Sigmoid colon (tissue), 7 donors: ENCODE measurements around the gene PARP12. TPM values are rescaled to one million over a fixed set of nuclear protein-coding genes. Genes with fewer than 3 reads are reported as not detected.

ENCODE experiments used
- DNase-seq: peaks from one replicate; pipeline ENCODE4 v3.0.0-alpha.2; 2019
- H3K27ac ChIP-seq, 4 donors: fragments of 200-600 bp; sonication (generic); one replicate each; pipeline ENCODE4 v1.5.1; 2016 to 2019; ENCODE audit warnings: mild to moderate bottlenecking in 1 of 4
- H3K27me3 ChIP-seq, 3 donors: fragments of 200-600 bp; sonication (generic); one replicate each; pipeline ENCODE4 v1.5.1; 2019; ENCODE audit warnings: mild to moderate bottlenecking in 1 of 3
- H3K36me3 ChIP-seq, 4 donors: fragments of 200-600 bp; sonication (generic); one replicate each; pipeline ENCODE4 v1.5.1; 2016 to 2019
- H3K4me1 ChIP-seq, 4 donors: fragments of 200-600 bp; sonication (generic); one replicate each; pipeline ENCODE4 v1.5.1; 2017 to 2019
- H3K4me3 ChIP-seq, 4 donors: fragments of 200-600 bp; sonication (generic); one replicate each; pipeline ENCODE4 v1.5.1; 2017 to 2019; ENCODE audit warnings: mild to moderate bottlenecking in 2 of 4, moderate library complexity in 1 of 4
- H3K9me3 ChIP-seq, 4 donors: fragments of 200-600 bp in 3 of 4; sonication (generic) in 3 of 4; one replicate each; pipeline versions ENCODE4 v1.5.1 to v1.6.1; 2013 to 2019
- CTCF ChIP-seq, 4 experiments: fragments of 450-650 bp in 3 of 4; fragments of 200-600 bp in 1 of 4; IDR thresholded peaks; one replicate each; pipeline ENCODE4 v1.5.1; 2016 to 2019; ENCODE audit warnings: antibody characterized with exemption in 4 of 4, mild to moderate bottlenecking in 3 of 4, moderate library complexity in 2 of 4
- EP300 ChIP-seq, 4 donors: sonication (generic); formaldehyde crosslinking; IDR thresholded peaks; one replicate each; pipeline ENCODE4 v1.6.1; 2017; ENCODE audit warnings: antibody characterized with exemption in 4 of 4
- POLR2A ChIP-seq, 2 donors: fragments of 450-650 bp; IDR thresholded peaks; one replicate each; pipeline ENCODE4 v1.6.1; 2016; ENCODE audit warnings: antibody characterized with exemption in 2 of 2, mild to moderate bottlenecking in 2 of 2, moderate library complexity in 2 of 2
- POLR2AphosphoS5 ChIP-seq, 4 donors: sonication (generic); formaldehyde crosslinking; IDR thresholded peaks; one replicate each; pipeline ENCODE4 v1.6.1; 2017; ENCODE audit warnings: antibody characterized with exemption in 4 of 4
- WGBS, 2 donors: extraction: QIAGEN DNeasy Blood & Tissue Kit; methylation state at CpG; one replicate each; pipeline ENCODE4 v1.1.7; 2013; 5-methylcytosine and 5-hydroxymethylcytosine counted together
- intact Hi-C: fragments of 100-400 bp; cut with DNase I; formaldehyde crosslinking; loops from one replicate; pipeline ENCODE4 v1.15.1; 2023
- polyA plus RNA-seq, 3 donors: library from polyadenylated mRNA; stranded (reverse); fragments of 200-250 nt; gene quantifications; one replicate each; pipeline ENCODE4 v1.2.3, GENCODE V29; 2013
- total RNA-seq, 4 donors: library from RNA; depleted of rRNA; stranded (reverse); fragments of >200 nt; gene quantifications; one replicate each; pipeline ENCODE4 v1.1.0, GENCODE V29; 2016
- donor health status: healthy with polysubstance abuse.
- donor health status: Bipolar disorder and iron deficiency.
- donor health status: healthy.

The PARP12 gene
- total and polyA plus RNA-seq, 7 donors: 20.6 to 49.5 (median 29.9) TPM

- peaks cover 0 to 27% (median 8%) of the 10 kb centered on the region in 4 donors for H3K36me3 ChIP-seq
- H3K9me3 ChIP-seq: no peaks in the 10 kb centered on the region
- H3K4me1 ChIP-seq: peaks cover 0 to 8% (median 3%) of the 10 kb centered on the region in 4 donors
- TF ChIP-seq EP300 (IDR thresholded peaks at IDR 0.05) (no peak), POLR2AphosphoS5 (IDR thresholded peaks at IDR 0.05) (no peak)
- DNase-seq: no peak
- H3K27ac ChIP-seq: no peak overlapping the region
- intact Hi-C loops: no loop called here
- no peaks in the 10 kb centered on the region for H3K27me3 ChIP-seq
- H3K4me3 ChIP-seq: no peak overlapping the region
These were observed 28.3 kb downstream of the PARP12 start for GRCh38 chr7:140034421-140034820.

GRCh38 chr7:140033779-140034363 lies 28.9 kb downstream of the PARP12 start:
- Histone ChIP-seq H3K4me1 (peaks cover 0 to 8% (median 3%) of the 10 kb centered on the region in 4 donors), H3K27ac (no peak overlapping the region), H3K27me3 (no peaks in the 10 kb centered on the region), H3K4me3 (no peak overlapping the region), H3K9me3 (no peaks in the 10 kb centered on the region), H3K36me3 (peaks cover 0 to 27% (median 8%) of the 10 kb centered on the region in 4 donors)
- TF ChIP-seq EP300 (IDR thresholded peaks at IDR 0.05): no peak
- no peak for TF ChIP-seq POLR2AphosphoS5 (IDR thresholded peaks at IDR 0.05)
- no peak for TF ChIP-seq POLR2A (IDR thresholded peaks at IDR 0.05)
- TF ChIP-seq CTCF (IDR thresholded peaks at IDR 0.05): no peak
- no peak for DNase-seq
- intact Hi-C loops: no loop called here
- WGBS, 2 donors: 97% methylated on average over 14 of the region's 14 CpGs

DNA sequence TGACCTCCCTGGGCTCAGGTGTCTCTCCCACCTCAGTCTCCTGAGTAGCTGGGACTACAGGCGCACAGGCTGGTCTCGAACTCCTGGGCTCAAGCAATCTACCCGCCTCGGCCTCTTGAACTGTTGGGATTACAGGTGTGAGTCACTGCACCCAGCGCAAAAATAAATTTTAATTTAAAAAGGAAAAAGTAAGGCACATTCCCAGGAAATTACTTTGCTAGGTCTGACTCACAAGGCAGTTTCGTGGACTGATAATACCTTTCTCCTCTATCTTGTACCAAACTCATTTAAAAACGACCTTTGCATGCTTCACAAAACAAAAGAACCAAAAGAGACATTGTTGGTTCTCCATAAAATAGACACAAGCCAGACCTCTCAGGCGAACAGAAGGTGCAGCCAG lies 29.7 kb downstream of the PARP12 start:
- TF ChIP-seq CTCF (IDR thresholded peaks at IDR 0.05) (no peak), POLR2AphosphoS5 (IDR thresholded peaks at IDR 0.05) (peak in 1 of 4 donors; percentile 42)
- 89 to 94% methylated on average over 8 of the region's 8 CpGs for WGBS, 2 donors
- no peak for DNase-seq

GRCh38 chr7:140031364-140031763 lies 31.4 kb downstream of the PARP12 start:
- Histone ChIP-seq H3K27me3 (no peaks in the 10 kb centered on the region), H3K36me3 (peaks cover 2 to 29% (median 9%) of the 10 kb centered on the region in 4 donors), H3K4me3 (no peak overlapping the region), H3K27ac (no peak overlapping the region), H3K9me3 (no peaks in the 10 kb centered on the region), H3K4me1 (peaks cover 0 to 5% (median 2%) of the 10 kb centered on the region in 4 donors)
- intact Hi-C loops: no loop called here
- no peak for TF ChIP-seq CTCF (IDR thresholded peaks at IDR 0.05)
- TF ChIP-seq POLR2AphosphoS5 (IDR thresholded peaks at IDR 0.05): no peak
- TF ChIP-seq POLR2A (IDR thresholded peaks at IDR 0.05): no peak
- no peak for TF ChIP-seq EP300 (IDR thresholded peaks at IDR 0.05)
- no peak for DNase-seq
- WGBS, 2 donors: 96 to 98% methylated on average over 1 of the region's 1 CpG

More for the DNA sequence above, 29.7 kb downstream of the PARP12 start:
- intact Hi-C loops: no loop called here
- H3K9me3 ChIP-seq: no peaks in the 10 kb centered on the region
- no peak overlapping the region for H3K27ac ChIP-seq
- no peak overlapping the region for H3K4me3 ChIP-seq
- H3K27me3 ChIP-seq: no peaks in the 10 kb centered on the region
- peaks cover 4 to 25% (median 8%) of the 10 kb centered on the region in 4 donors for H3K36me3 ChIP-seq
- H3K4me1 ChIP-seq: peaks cover 0 to 8% (median 3%) of the 10 kb centered on the region in 4 donors

GRCh38 chr7:140029072-140029471 lies 33.7 kb downstream of the PARP12 start:
- Histone ChIP-seq H3K27me3 (no peaks in the 10 kb centered on the region), H3K27ac (no peak overlapping the region), H3K9me3 (no peaks in the 10 kb centered on the region), H3K4me3 (no peak overlapping the region), H3K36me3 (peaks cover 8 to 48% (median 15%) of the 10 kb centered on the region in 4 donors), H3K4me1 (no peaks in the 10 kb centered on the region)
- no peak for TF ChIP-seq CTCF (IDR thresholded peaks at IDR 0.05)
- no peak for TF ChIP-seq EP300 (IDR thresholded peaks at IDR 0.05)
- TF ChIP-seq POLR2A (IDR thresholded peaks at IDR 0.05): no peak
- TF ChIP-seq POLR2AphosphoS5 (IDR thresholded peaks at IDR 0.05): no peak
- no peak for DNase-seq
- 89 to 92% methylated on average over 1 of the region's 1 CpG for WGBS, 2 donors
- intact Hi-C loops: no loop called here
